Activated naive CD4-positive, alpha-beta T cell treated with anti-CD3 and anti-CD28 coated beads for 36 hours (primary cell): ENCODE results near the gene LINGO1. TPM values are rescaled to one million over a fixed set of nuclear protein-coding genes. Genes with fewer than 3 reads are reported as not detected.

Source experiments
- CTCF ChIA-PET: fragments of 350-600 bp; sonication (Branson Sonifier 250); formaldehyde crosslinking; loops from one replicate; lab custom pipeline; 2021; ENCODE audit warnings: antibody characterized with exemption; lab: Charles Lee
- DNase-seq: peaks from one replicate; pipeline ENCODE4 v3.0.0-alpha.2; 2020
- H3K27ac Mint-ChIP-seq: one replicate; pipeline ENCODE4 v1.8.0; 2021; ENCODE audit warnings: mild to moderate bottlenecking, mixed read lengths
- H3K27me3 Mint-ChIP-seq: one replicate; pipeline ENCODE4 v1.8.0; 2021; ENCODE audit warnings: low read depth, mixed read lengths
- H3K36me3 Mint-ChIP-seq: one replicate; pipeline ENCODE4 v1.8.0; 2021; ENCODE audit warnings: low read depth, mixed read lengths
- H3K4me1 Mint-ChIP-seq: one replicate; pipeline ENCODE4 v1.8.0; 2021; ENCODE audit warnings: low read depth, mixed read lengths
- H3K4me3 Mint-ChIP-seq: one replicate; pipeline ENCODE4 v1.8.0; 2021; ENCODE audit warnings: mild to moderate bottlenecking, moderate library complexity, mixed read lengths
- H3K9me3 Mint-ChIP-seq: one replicate; pipeline ENCODE4 v1.8.0; 2021; ENCODE audit warnings: mixed read lengths
- intact Hi-C: fragments of 100-400 bp; cut with micrococcal nuclease; formaldehyde crosslinking; loops from one replicate; pipeline ENCODE4 v1.15.1; 2023
- total RNA-seq, 2 experiments: library from RNA; stranded (reverse); gene quantifications; one replicate each; pipeline ENCODE4 v1.2.3, GENCODE V29; 2021

The LINGO1 gene, protein sequence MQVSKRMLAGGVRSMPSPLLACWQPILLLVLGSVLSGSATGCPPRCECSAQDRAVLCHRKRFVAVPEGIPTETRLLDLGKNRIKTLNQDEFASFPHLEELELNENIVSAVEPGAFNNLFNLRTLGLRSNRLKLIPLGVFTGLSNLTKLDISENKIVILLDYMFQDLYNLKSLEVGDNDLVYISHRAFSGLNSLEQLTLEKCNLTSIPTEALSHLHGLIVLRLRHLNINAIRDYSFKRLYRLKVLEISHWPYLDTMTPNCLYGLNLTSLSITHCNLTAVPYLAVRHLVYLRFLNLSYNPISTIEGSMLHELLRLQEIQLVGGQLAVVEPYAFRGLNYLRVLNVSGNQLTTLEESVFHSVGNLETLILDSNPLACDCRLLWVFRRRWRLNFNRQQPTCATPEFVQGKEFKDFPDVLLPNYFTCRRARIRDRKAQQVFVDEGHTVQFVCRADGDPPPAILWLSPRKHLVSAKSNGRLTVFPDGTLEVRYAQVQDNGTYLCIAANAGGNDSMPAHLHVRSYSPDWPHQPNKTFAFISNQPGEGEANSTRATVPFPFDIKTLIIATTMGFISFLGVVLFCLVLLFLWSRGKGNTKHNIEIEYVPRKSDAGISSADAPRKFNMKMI
- not detected for total RNA-seq

DNA sequence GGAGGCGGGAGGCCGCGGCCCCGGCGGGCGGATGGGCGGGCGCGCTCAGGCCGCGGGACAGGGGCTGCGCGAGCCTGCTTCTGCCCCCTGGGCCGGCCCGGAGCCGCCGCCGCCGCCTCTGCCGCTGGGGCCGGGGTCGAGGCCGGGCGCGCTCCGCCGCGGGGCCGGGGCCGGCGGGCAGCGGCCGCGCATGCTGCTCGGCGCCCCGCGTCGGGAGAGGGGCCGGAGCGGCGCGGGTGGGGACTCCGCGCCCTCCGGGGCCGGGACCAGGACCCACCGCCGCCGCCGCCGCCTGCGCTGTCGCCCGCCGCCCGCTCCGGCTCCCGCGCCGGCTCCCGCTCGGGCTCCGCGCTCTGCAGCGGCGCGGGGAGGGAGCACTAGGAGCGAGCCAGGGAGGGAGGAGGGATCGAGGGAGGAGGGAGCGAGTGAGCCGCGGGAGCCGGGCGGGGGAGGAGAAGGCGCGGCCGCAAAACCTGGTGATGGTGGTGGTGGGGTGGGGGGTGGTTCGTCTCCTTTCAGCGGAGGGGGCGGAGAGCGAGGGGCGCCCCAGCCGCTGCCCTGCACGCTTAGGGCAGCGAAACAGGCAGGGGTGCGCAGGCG is at the start of gene LINGO1:
Gene LINGO1 (minus strand): TSS at position 379 of the 600 bp plus-strand sequence. CDS start 597 bp downstream, outside the sequence.
- CTCF ChIA-PET, result interaction anchor here (0.6 to 3.8 kb wide), 6 partner anchors 15 to 189 kb away, joined by 3 to 26 read pairs (median 5); no protein-coding TSS in a partner anchor
- Mint-ChIP-seq H3K4me1 (peaks cover 9% of the 10 kb centered on the region), H3K4me3 (peak within 1 kb of the TSS; percentile 42), H3K27me3 (peaks cover 38% of the 10 kb centered on the region), H3K27ac (no peak within 1 kb of the TSS), H3K36me3 (no peaks in the 10 kb centered on the region), H3K9me3 (no peaks in the 10 kb centered on the region)
- DNase-seq, result no peak
- intact Hi-C loops, result loop anchor here (1.0 kb wide), 2 partner anchors 189 to 243 kb away; no protein-coding TSS in a partner anchor

DNA sequence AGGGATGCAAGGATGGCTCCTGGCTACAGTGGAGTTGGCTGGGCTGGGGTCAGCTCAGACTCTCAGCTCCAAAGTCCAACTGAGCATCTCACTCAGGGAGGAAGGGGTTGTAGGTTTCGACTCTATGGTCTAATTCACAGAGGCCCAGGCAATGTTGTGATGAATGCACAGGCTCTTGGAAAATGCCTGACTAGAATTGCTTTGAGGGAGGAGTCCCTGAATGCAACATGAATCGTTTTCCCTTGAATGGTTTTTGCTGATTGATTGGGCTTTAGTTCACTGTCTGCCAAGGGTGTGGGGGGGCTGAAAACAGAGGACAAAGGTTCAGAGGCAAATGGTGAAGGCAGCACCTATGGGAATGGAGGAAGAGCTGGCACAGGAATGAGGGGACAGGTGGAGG is 48.6 kb upstream of the LINGO1 start:
- no peak for DNase-seq
- Mint-ChIP-seq H3K4me3 (no peak overlapping the region), H3K36me3 (no peaks in the 10 kb centered on the region), H3K4me1 (no peaks in the 10 kb centered on the region), H3K27ac (no peak overlapping the region), H3K27me3 (peaks cover 15% of the 10 kb centered on the region), H3K9me3 (no peaks in the 10 kb centered on the region)
- intact Hi-C loops, result no loop called here
- CTCF ChIA-PET, result no interaction called here

DNA sequence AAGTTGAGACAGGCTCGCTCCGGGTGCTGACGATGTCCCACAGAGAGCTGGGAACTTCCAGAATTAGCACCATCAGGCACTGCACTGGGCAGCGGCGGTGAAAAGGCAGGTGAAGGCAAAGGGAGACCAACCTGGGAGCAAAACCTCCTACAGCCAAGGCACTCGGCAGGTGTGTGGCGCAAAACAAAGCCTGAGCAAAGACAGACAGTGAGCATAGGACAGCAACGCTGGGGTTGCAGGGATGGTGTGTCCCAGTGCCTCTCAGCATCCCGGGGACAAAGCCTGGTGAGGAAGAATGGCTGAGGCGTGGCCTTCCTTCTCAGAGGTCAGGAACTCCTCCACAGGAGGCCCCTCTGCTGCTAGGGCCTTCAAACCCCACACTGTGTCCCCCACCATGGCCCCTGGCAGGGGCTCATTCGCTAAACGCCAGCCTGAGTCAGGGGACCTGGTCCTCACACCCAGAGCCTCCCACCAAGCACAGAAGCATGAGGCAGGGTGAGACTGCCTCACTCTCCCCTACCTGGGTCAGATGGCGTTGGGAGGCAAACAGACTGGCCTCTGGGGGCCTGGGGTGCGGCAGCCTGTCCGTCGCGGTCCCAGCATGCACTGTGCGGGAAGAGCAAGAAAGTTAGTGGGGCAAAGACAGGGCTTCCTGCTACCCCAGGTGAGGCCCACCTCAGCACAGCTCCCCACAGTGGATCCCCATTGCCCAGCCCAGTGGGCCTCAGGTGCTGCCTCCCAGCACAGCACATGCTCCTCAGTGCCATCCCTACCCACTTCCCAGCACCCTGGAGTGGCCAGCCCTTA is 44.1 kb upstream of the LINGO1 start:
- Mint-ChIP-seq H3K9me3 (no peaks in the 10 kb centered on the region), H3K27me3 (peaks cover 10% of the 10 kb centered on the region), H3K4me1 (no peaks in the 10 kb centered on the region), H3K36me3 (no peaks in the 10 kb centered on the region), H3K27ac (no peak overlapping the region), H3K4me3 (no peak overlapping the region)
- CTCF ChIA-PET, result no interaction called here
- no peak for DNase-seq
- intact Hi-C loops, result no loop called here

DNA sequence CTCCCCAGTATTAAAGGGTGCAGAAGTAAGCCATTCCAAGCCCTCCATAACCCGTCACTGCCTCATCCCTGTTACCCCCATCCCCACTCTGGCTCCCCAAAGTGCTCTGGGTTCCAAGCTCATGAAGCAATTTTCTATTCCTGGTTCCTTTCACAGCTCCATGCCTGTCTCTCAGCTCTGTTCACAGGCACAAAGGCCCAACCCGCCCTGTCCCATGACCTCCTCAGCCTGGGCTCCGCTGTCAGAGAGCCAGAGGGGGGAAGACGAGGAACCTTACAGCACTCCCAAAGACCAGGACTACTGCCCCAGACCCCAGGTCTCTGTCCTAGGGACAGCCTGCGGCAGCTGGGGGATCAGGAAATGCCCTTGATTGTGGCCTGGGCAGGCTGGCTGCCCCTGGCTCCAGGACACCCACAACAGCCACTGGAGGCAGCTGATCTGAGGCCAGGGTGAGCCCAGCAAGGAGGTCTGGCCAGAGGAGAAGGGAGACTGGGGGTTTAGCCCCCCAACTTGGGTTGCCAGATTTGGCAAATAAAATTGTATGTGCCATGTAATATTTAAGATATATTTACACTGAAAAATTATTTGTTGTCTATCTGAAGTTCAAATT is 43.2 kb upstream of the LINGO1 start:
- Mint-ChIP-seq H3K4me3 (no peak overlapping the region), H3K9me3 (no peaks in the 10 kb centered on the region), H3K27me3 (peaks cover 6% of the 10 kb centered on the region), H3K36me3 (no peaks in the 10 kb centered on the region), H3K4me1 (no peaks in the 10 kb centered on the region), H3K27ac (no peak overlapping the region)
- CTCF ChIA-PET, result no interaction called here
- intact Hi-C loops, result no loop called here
- DNase-seq, result no peak

DNA sequence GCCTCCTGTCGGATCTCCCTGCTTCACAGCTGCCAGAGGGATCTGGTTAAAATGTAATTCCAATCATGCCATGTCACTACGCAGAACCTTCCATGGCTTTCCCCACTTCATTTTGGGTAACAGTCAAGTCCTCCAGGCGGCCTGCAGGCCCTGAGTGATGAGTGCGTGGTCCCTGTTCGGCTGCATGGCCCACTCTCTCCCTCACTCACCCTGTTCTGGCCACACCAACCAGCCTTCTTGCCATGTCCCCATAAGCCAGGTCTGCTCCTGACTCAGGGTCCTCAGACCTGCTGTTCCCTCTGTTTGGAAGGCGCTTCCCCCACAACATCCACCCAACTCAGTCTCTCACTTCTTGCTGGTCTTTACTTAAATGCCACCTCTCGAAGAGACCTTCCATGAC is 41.6 kb upstream of the LINGO1 start:
- Mint-ChIP-seq H3K27me3 (peaks cover 6% of the 10 kb centered on the region), H3K36me3 (no peaks in the 10 kb centered on the region), H3K4me3 (no peak overlapping the region), H3K27ac (no peak overlapping the region), H3K9me3 (no peaks in the 10 kb centered on the region), H3K4me1 (no peaks in the 10 kb centered on the region)
- CTCF ChIA-PET, result no interaction called here
- DNase-seq, result no peak
- intact Hi-C loops, result no loop called here

DNA sequence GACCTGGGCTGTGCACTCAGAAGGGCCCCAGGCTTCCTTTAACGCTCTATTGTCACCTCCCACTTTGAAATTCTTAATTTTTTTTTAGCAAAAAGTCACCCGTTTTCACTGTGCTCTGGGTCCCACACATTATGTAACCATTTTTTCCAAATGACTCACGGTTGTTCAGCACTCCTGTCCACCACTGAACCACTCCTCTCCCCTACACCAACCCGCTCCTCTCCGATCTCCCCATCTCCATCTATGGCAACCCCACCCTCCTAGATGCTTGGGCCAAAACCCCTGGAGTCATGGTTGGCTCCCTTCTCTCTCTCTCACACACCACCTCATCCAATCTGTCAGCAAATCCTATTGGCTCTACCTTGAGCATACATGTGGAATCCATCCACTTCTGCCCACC is 41.2 kb upstream of the LINGO1 start:
- no peak for DNase-seq
- CTCF ChIA-PET, result no interaction called here
- H3K4me3 Mint-ChIP-seq, result no peak overlapping the region
- intact Hi-C loops, result no loop called here
- no peaks in the 10 kb centered on the region for H3K9me3 Mint-ChIP-seq
- H3K27ac Mint-ChIP-seq, result no peak overlapping the region
- no peaks in the 10 kb centered on the region for H3K4me1 Mint-ChIP-seq
- no peaks in the 10 kb centered on the region for H3K36me3 Mint-ChIP-seq
- peaks cover 5% of the 10 kb centered on the region for H3K27me3 Mint-ChIP-seq

DNA sequence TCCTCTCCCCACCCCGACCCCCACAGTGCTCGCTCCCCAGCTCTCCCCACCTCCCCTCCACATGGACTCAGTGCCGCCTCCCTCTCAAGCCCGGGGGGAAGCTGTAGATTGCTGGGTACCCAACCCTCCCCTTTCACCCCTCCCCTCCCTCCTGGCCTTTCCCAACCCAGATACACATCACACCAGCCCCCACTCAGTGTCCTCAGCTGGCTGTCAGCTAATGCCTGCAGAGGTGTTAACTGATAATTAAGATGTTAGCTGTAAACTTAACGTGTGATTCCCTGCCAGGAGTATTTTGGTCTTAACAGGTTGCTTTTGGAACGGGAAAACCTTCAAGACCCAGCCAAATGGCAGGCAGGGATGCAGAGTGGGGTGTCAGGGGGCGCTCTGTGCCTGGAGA is 39.4 kb upstream of the LINGO1 start:
- DNase-seq, result no peak
- H3K27me3 Mint-ChIP-seq, result peaks cover 2% of the 10 kb centered on the region
- H3K36me3 Mint-ChIP-seq, result no peaks in the 10 kb centered on the region
- no peak overlapping the region for H3K27ac Mint-ChIP-seq
- no peaks in the 10 kb centered on the region for H3K9me3 Mint-ChIP-seq
- no peak overlapping the region for H3K4me3 Mint-ChIP-seq
- no peaks in the 10 kb centered on the region for H3K4me1 Mint-ChIP-seq
- intact Hi-C loops, result no loop called here
- CTCF ChIA-PET, result interaction anchor here (1.2 kb wide), 1 partner anchor 33 kb away, joined by 3 read pairs; no protein-coding TSS in a partner anchor

DNA sequence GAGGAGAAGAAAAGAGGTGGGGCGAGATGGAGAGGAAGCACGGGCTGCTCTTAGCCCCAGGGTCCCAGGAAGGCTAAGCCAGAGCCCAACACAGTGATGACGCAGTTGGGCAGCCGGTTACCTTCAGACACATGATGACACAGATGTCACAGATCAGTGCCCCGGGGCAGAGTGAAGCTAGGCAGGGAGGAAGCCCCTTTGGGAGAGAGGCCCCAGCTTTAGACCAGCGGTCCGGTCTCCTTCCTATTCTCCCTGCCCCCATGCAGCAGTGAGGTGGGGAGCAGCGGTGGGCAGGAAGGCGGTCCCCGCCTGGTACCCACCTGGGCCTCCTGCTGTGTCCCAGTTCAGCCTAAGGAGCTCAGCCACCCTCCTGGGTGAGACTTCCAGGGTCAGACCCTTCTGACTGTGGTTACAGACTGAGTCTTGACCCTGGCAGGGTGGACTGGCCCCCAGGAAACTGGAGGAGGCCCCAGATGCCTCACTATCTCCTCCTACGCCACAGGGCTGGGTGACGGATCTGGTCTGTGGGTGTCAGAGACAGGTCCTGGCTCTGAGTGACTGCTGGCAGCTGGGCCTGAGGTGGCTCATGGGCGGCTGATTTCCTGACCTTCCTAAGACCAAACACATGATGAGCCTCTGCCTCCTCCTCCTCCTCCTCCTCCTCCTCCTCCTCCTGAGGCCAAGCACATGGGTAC is 38.8 kb upstream of the LINGO1 start:
- Mint-ChIP-seq H3K4me3 (no peak overlapping the region), H3K4me1 (no peaks in the 10 kb centered on the region), H3K27me3 (peaks cover 2% of the 10 kb centered on the region), H3K27ac (no peak overlapping the region), H3K9me3 (no peaks in the 10 kb centered on the region), H3K36me3 (no peaks in the 10 kb centered on the region)
- CTCF ChIA-PET, result interaction anchor here (1.2 kb wide), 1 partner anchor 33 kb away, joined by 3 read pairs; no protein-coding TSS in a partner anchor
- DNase-seq, result no peak
- intact Hi-C loops, result no loop called here

DNA sequence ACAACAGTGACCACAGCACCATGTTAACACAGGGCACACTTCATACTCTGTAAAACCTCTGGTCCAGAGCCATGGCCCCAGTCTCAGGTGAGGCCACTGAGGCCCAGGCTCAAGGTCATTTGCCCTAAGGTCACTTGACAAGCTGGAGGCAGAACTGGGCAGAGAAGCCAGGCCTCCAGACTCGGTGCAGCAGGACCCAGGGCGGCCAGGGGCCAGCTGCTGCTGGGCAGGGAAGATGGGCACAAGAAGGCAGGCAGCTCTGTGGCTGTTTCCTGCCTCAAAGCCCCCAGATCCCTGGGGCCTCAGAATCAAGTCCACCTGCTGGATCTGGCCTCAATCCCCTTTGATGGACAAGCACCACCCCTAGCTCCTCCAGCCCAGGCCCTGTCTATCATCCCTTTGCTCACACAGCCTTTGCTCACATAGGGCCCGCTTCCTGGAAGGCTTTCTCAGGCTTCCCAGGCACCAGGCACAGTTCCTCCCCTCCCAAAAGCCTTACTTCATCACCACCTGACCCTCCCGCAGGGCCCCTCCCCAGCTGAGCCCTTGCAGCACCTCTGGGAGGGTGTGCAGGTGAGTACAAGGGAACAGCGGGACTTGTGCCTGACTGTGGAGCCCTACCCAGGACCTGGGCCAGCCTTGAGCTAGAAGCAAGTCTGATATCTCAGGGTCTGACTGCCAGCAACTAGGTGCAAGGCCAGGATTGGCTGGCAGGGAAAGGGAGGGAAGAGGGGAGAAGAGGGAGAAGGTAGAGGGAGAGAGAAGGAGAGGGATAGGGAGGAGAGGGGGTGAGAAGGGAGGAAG is 38.0 kb upstream of the LINGO1 start:
- H3K36me3 Mint-ChIP-seq, result no peaks in the 10 kb centered on the region
- peaks cover 2% of the 10 kb centered on the region for H3K27me3 Mint-ChIP-seq
- intact Hi-C loops, result no loop called here
- no peak overlapping the region for H3K27ac Mint-ChIP-seq
- no peaks in the 10 kb centered on the region for H3K4me1 Mint-ChIP-seq
- CTCF ChIA-PET, result interaction anchor here (1.2 kb wide), 1 partner anchor 32 kb away, joined by 3 read pairs; no protein-coding TSS in a partner anchor
- no peak overlapping the region for H3K4me3 Mint-ChIP-seq
- DNase-seq, result no peak
- no peaks in the 10 kb centered on the region for H3K9me3 Mint-ChIP-seq

DNA sequence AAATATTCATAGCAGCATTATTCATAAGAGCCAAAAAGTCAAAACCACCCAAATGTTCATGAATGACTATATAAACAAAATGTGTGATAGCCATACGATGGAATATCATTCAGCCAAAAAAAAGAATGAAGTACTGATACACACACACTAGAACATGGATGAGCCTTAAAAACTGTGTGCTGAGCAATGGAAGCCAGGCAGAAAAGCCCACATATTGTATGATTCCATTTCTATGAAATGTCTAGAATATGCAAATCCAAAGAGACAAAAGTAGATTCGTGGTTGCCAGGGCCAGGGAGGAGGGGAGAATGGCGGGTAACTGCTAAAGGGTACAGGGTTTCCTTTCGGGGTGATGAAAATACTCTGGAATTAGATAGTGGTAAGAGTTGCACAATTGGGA is 37.2 kb upstream of the LINGO1 start:
- intact Hi-C loops, result no loop called here
- CTCF ChIA-PET, result no interaction called here
- no peaks in the 10 kb centered on the region for H3K36me3 Mint-ChIP-seq
- H3K27ac Mint-ChIP-seq, result no peak overlapping the region
- H3K4me1 Mint-ChIP-seq, result no peaks in the 10 kb centered on the region
- H3K9me3 Mint-ChIP-seq, result no peaks in the 10 kb centered on the region
- H3K4me3 Mint-ChIP-seq, result no peak overlapping the region
- no peak for DNase-seq
- H3K27me3 Mint-ChIP-seq, result peaks cover 2% of the 10 kb centered on the region
